ENCODE measurements around the gene SLC25A39.

Gene SLC25A39

DNA sequence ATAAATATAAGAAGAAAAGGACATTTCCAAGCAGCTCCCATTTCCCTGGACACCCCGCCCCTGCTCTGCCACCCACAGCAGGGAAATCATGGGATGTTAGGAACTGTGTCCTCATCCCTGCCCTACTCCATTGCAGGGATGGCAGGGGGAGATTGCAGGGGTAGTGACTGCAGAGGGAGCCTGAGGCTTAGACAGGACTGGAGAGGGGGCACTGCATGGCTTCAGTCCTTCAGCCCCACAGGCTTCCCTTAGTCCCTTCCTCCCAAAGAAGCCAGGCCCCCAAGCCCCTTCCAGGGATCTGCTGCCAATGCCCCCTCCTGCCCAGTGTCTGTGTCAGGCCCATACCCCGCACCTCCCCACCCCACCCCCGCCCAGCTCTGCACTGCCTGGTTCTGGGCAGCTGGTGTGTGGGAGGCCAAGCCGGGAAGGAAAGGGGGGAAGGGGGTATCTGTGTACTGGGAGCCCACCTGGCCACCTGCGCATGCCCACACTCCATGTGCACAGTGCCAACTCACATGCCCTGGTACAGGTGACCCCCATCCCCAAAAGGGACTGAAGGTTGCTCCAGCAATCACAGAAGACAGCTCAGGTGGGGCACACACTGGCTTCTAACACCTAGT is 13.0 kb downstream of the SLC25A39 start:
- DNase-seq = no peak

GRCh38 chr17:44310609-44311376 is 13.8 kb downstream of the SLC25A39 start:
- DNase-seq = no peak

- no peak for DNase-seq
These were observed 14.4 kb downstream of the SLC25A39 start for GRCh38 chr17:44310188-44310587.

DNA sequence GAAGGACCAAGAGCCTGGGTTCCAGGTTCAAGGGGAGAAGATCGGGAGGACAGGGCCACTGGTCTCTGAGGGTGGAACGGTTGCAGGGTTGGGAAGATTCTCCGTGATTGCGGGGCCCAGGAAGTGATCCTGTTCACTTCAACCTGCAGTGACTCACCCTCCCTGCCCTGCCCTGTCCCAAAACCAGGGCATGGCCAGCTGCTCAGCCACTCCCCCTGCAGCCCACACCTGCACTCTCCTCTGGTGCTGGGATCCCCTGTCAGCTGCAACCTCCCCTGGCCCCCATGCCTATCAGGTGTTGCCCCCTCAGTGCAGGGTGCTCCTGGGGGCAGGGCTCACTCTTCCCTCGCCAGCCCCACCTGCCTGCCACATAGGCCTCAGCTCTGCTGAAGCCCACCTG is 15.2 kb downstream of the SLC25A39 start:
- no peak for DNase-seq

DNA sequence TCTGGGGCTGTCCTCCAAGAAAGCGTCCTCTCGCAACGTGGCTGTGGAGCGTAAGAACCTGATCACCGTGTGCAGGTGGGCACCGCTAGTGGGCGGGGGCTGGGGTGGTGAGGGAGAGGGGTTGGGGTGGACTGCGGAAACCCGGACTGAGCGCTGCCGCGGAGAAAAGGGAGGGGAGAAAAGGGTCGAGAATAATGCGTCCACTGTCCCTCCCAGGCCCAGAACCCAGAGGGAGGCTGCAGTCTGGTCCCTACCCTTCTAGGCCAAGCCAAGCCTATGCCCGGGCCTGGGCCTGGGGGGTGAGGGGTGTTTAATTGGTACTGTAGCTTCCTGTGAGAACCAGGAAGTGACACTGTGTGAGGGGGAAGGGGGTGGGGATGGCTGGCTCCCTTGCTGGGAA is 15.8 kb downstream of the SLC25A39 start:
- DNase-seq = no peak

DNA sequence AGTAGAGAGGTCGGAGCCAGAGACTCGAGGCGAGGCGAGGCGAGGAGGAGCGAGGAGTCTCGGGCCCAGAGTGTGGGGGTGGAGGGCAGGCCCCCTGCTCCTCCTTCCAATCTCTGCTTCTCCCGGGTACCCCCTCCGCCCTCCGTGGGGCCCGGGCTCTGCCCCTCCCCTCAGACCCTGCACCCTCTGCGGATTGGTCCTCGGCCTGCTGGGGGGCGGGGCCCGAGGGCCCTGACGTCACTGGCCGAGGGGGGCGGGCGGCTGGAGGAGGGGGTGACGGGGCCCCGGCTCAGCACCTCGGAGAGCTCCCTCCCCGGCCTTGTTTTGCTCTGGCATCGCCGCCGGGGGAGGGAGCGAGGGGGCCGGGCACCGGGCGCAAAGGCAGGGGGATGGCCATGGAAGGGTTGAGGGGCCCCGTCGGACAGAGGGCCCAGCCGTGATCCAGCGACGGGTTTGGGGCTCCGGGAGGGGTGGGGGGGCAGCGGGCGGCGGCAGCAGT is 16.3 kb downstream of the SLC25A39 start, which contains the start of gene RUNDC3A:
TSS of gene RUNDC3A (plus strand) at position 282 of the 499 bp plus-strand sequence. CDS start 232 bp downstream, outside the sequence.
- peak; percentile 69 for DNase-seq

DNA sequence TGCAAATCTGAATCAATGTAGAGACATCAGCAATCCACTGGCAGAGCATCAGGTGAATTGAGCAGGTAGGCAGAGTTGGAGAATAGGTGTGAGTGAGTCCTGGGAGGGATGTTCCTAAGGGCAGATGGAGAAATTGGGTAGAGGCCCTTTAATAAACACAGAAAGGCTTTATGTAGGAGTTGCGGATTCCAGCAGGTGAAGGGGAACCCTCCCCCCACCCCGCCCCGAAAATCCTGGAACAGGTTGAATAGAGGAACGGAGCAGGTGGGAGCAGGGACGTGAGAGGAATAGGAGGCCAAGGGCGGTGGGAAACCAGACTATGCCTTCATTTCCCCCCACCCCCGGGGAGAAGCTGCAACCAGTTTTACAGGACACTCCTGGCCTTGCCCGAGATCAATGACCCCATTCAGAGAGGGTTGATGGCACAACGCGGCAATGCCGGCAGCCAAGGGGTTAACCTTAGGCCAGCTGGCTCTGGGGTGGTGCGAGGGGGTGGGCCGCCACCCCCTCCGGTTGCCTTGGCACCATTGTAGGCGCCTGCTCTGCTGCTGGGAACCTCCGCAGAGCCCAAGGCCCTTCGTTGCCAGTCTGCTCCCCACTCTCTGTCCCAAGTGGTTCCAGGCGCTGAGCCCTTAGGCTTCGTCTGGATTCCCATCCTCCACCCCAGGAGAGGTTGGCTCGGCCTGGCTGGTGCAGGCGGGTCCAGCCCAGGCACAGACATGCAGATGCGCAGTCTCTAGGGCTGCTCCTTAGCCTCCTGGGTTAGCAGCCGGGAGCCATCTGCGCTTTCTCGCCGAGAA is 17.0 kb downstream of the SLC25A39 start:
- no peak for DNase-seq

- no peak for DNase-seq
These were observed 20.0 kb downstream of the SLC25A39 start for GRCh38 chr17:44304651-44305050.

- no peak for DNase-seq
These were observed 26.6 kb downstream of the SLC25A39 start for GRCh38 chr17:44297975-44298374.

GRCh38 chr17:44293509-44294226 is 31.0 kb downstream of the SLC25A39 start:
- no peak for DNase-seq

GRCh38 chr17:44287651-44288050 is 37.0 kb downstream of the SLC25A39 start:
- no peak for DNase-seq

DNA sequence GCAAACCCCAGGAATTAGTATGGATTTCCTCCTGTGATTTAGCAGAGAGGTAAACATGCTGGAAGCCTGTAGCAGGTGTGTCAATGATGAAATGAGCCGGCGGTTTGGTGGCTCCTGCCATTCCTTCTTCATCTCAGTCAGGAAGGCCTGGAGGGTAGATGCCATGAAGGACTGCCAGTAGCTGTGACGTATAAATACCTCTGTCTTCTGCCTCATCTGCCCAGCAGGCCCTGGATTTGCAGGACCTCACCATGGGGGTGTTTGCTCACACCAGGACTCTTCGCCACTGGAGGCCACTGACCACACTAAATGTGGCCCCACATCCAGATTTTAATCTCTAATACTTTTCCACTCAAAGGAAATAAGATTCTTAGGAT is 40.6 kb downstream of the SLC25A39 start:
- no peak for DNase-seq

GRCh38 chr17:44283344-44284023 is 41.1 kb downstream of the SLC25A39 start:
- DNase-seq = no peak

DNA sequence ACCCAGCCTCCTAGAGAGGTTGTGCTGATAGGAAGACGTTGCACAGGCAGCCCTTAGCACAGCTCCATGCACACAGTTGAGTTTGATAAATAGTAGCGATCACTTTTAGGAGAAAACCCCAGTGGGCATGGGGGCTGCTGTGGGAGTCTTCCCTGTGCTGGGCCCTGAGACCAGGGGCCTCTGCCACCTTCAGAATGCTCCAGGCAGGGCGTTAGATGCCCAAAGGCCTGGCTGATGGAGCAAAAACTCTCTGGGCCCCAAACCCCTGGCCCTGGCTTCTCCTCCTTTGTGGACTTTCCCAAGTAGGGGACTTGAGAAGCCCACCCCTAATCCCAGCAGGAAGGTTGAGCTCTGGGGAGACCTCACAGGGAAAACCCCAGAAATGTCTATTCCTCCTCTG is 42.4 kb downstream of the SLC25A39 start:
- no peak for DNase-seq

GRCh38 chr17:44281570-44281969 is 43.1 kb downstream of the SLC25A39 start:
- DNase-seq = no peak

DNA sequence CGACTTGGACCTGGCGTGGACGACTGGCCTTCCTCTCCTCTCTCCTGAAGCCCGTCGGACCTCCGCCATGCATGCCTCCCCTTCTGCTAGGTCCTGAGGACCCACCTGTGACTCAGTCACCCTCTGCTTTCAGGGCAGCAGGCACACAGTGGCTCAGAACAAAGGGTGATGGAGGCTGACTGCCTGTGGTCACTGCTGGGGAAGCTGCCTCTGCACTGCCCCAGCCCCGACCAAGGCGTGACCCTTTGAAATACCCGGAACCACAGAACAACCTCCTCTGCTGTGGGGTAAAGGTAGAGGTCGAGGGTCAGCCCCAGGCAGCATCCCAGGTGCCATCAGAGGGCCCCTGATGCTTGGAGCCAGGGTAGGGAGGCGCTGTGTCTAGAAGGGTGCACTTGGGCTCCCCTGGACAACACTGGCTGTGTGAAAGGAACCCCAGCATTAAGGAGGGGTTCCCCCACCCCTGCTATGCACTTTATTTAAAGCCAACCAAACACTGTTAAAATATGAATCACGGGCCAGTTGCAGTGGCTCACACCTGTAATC is 44.2 kb downstream of the SLC25A39 start:
- no peak for DNase-seq

GRCh38 chr17:44279666-44280391 is 44.8 kb downstream of the SLC25A39 start:
- DNase-seq = peak; percentile 42

- DNase-seq = no peak
These were observed 45.3 kb downstream of the SLC25A39 start for GRCh38 chr17:44279346-44279665.

GRCh38 chr17:44277976-44278375 is 46.6 kb downstream of the SLC25A39 start:
- no peak for DNase-seq

GRCh38 chr17:44273607-44274006 is 51.0 kb downstream of the SLC25A39 start:
- no peak for DNase-seq

GRCh38 chr17:44272954-44273353 is 51.7 kb downstream of the SLC25A39 start:
- no peak for DNase-seq
